CD1c-positive myeloid dendritic cell (primary cell): ENCODE measurements around the gene ZNF740.
"Not testable (repeated sequence)": the region's sequence is repeated elsewhere in the genome, so short reads cannot be mapped to it uniquely, and the experiment has no call there.

Experiments used
- DNase-seq: peaks from one replicate; pipeline ENCODE4 v3.0.0-alpha.2; 2016; ENCODE audit errors: extremely low spot score

The ZNF740 gene

GRCh38 chr12:53194973-53195372 is 14.5 kb downstream of the ZNF740 start:
- DNase-seq, result no peak

GRCh38 chr12:53195516-53196420 is 15.2 kb downstream of the ZNF740 start:
- DNase-seq, result no peak

- no peak for DNase-seq
Measured at GRCh38 chr12:53196486-53196885, 16.0 kb downstream of the ZNF740 start.

- no peak for DNase-seq
Measured at GRCh38 chr12:53197011-53197640, 16.6 kb downstream of the ZNF740 start.

- no peak for DNase-seq
Measured at GRCh38 chr12:53198486-53199110, 18.1 kb downstream of the ZNF740 start.

GRCh38 chr12:53199700-53200099 is 19.2 kb downstream of the ZNF740 start:
- DNase-seq, result no peak

- no peak for DNase-seq
Measured at GRCh38 chr12:53200107-53200457, 19.6 kb downstream of the ZNF740 start.

GRCh38 chr12:53200458-53201176 is 20.1 kb downstream of the ZNF740 start:
- no peak for DNase-seq

- DNase-seq, result no peak
Measured at GRCh38 chr12:53201177-53201541, 20.6 kb downstream of the ZNF740 start.

GRCh38 chr12:53201639-53202038 is 21.1 kb downstream of the ZNF740 start:
- DNase-seq, result no peak

- DNase-seq, result not testable (repeated sequence)
Measured at GRCh38 chr12:53202316-53202715, 21.8 kb downstream of the ZNF740 start.

GRCh38 chr12:53204351-53204750 is 23.8 kb downstream of the ZNF740 start:
- peak; percentile 45 for DNase-seq

- DNase-seq, result peak; percentile 65
Measured at GRCh38 chr12:53205747-53206419, 25.4 kb downstream of the ZNF740 start.

- peak; percentile 64 for DNase-seq
Measured at GRCh38 chr12:53207042-53207441, 26.5 kb downstream of the ZNF740 start, which contains the start of gene ITGB7. Gene ITGB7 (minus strand): TSS chr12:53207251. CDS start chr12:53200443, 6,808 bp downstream.

- no peak for DNase-seq
Measured at GRCh38 chr12:53208435-53208834, 27.9 kb downstream of the ZNF740 start.

GRCh38 chr12:53208877-53209463 is 28.4 kb downstream of the ZNF740 start:
- DNase-seq, result peak; percentile 53

GRCh38 chr12:53210843-53211242 is 30.3 kb downstream of the ZNF740 start:
- DNase-seq, result no peak

GRCh38 chr12:53211476-53212381 is 31.2 kb downstream of the ZNF740 start:
- DNase-seq, result no peak

GRCh38 chr12:53212931-53213330 is 32.4 kb downstream of the ZNF740 start:
- no peak for DNase-seq

- peak; percentile 87 for DNase-seq
Measured at GRCh38 chr12:53213348-53213747, 32.8 kb downstream of the ZNF740 start.
